ENCODE measurements around the gene FGD3.

GRCh38 chr9:93032545-93032944 is 85.2 kb downstream of the FGD3 start:
- TF ChIP-seq POLR2AphosphoS5 (IDR thresholded peaks at IDR 0.05; ENCODE audit: borderline replicate concordance, low read depth, low read length) (no peak), EZH2 (IDR thresholded peaks at IDR 0.05) (no peak)
